Left lung (tissue), 10 donors: ENCODE data around the gene MYBBP1A. TPM values are rescaled to one million over a fixed set of nuclear protein-coding genes. Genes with fewer than 3 reads are reported as not detected.

ENCODE experiments used
- ATAC-seq: fragments of 200-7000 bp; cut with Tn5 transposase; one replicate; pipeline ENCODE4 v1.9.1; 2020; ENCODE audit warnings: moderate library complexity
- DNase-seq, 4 donors: peaks; one replicate each; pipeline ENCODE4 v3.0.0-alpha.2; 2013 to 2020
- H3K27ac ChIP-seq, 2 donors: fragments of 200-600 bp; sonication (generic) in 1 of 2; one replicate each; pipeline versions ENCODE4 v1.5.0 to v1.8.0; 2020 to 2021
- H3K27me3 ChIP-seq, 2 donors: fragments of 200-600 bp; sonication (generic) in 1 of 2; one replicate each; pipeline versions ENCODE4 v1.5.0 to v1.8.0; 2020 to 2021
- H3K36me3 ChIP-seq, 2 donors: fragments of 200-600 bp; sonication (generic) in 1 of 2; one replicate each; pipeline versions ENCODE4 v1.5.0 to v1.8.0; 2020 to 2021
- H3K4me1 ChIP-seq, 2 donors: fragments of 200-600 bp; one replicate each; pipeline ENCODE4 v1.8.0; 2021
- H3K4me3 ChIP-seq, 2 donors: fragments of 200-600 bp; sonication (generic) in 1 of 2; one replicate each; pipeline versions ENCODE4 v1.5.0 to v1.8.0; 2020 to 2021; ENCODE audit warnings: mild to moderate bottlenecking in 1 of 2
- H3K9me3 ChIP-seq, 2 donors: fragments of 200-600 bp; sonication (generic) in 1 of 2; one replicate each; pipeline versions ENCODE4 v1.5.0 to v1.8.0; 2020 to 2021
- intact Hi-C, 2 donors: fragments of 100-400 bp; cut with DNase I; formaldehyde crosslinking; loops; one replicate each; pipeline versions ENCODE4 v1.11.2 to v1.14.2; 2022
- polyA plus RNA-seq, 6 donors: library from polyadenylated mRNA; unstranded; fragments of 120-200 nt; gene quantifications; one replicate each; pipeline ENCODE4 v1.2.1, GENCODE V29; 2013; ENCODE audit not compliant: insufficient read length in 6 of 6
- total RNA-seq, 2 donors: library from RNA; stranded (reverse); fragmentation: NEBNext Ultra II Directional; extraction: Animal tissue kit (Norgen Biotek cat#: 25700); gene quantifications; one replicate each; pipeline ENCODE4 v1.2.1, GENCODE V29; 2021
- TF ChIP-seq, protein P1 (sequence below), 2 donors: fragments of 200-600 bp; sonication (generic) in 1 of 2; IDR thresholded peaks; one replicate each; pipeline versions ENCODE4 v1.5.0 to v1.8.0; 2021; ENCODE audit warnings: antibody characterized with exemption in 2 of 2
- donor health status: DM: no; HTN: yes; CAD: no.
- donor health status: DM: no; HTN: no; CAD: no.

The MYBBP1A gene
- total and polyA plus RNA-seq, 8 donors, result 28.6 to 53.8 (median 40.6) TPM

DNA sequence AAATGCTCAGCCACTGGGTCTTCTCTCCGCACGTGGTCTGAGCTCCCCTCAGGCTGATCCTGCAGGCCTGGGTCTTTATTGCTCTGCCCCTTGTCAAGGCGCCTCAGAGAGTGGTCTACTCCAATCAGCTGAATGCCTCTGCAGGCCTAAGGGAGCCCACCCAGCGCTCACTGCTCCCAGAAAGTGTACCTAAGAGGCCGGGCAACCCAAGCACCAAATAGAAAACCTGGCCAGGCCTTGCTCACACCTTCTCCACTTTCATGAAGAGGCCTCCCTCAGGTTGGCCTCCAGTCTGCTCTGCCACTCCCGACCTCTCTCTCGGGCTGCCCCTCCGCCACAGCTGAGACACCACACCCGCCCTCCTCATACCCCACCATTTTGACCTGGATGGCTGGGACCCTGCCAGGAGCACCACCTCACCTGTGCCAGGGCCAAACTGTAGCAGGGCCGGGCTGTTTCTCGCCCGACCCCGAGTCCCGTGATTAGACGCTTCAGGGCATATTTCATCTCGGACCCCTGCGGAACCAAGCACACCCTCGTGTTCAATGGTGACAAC lies 665 bp downstream of the MYBBP1A start:
- Histone ChIP-seq H3K4me3 (peak overlapping the region; percentile 93 to 98), H3K27me3 (no peaks in the 10 kb centered on the region), H3K27ac (peak overlapping the region in 1 of 2 donors; percentile 92), H3K4me1 (peaks cover 13 to 25% of the 10 kb centered on the region in 2 donors), H3K36me3 (peaks cover 0 to 45% of the 10 kb centered on the region in 2 donors), H3K9me3 (no peaks in the 10 kb centered on the region)
- ATAC-seq (peak; percentile 22), DNase-seq (no peak)
- TF ChIP-seq, protein P1, sequence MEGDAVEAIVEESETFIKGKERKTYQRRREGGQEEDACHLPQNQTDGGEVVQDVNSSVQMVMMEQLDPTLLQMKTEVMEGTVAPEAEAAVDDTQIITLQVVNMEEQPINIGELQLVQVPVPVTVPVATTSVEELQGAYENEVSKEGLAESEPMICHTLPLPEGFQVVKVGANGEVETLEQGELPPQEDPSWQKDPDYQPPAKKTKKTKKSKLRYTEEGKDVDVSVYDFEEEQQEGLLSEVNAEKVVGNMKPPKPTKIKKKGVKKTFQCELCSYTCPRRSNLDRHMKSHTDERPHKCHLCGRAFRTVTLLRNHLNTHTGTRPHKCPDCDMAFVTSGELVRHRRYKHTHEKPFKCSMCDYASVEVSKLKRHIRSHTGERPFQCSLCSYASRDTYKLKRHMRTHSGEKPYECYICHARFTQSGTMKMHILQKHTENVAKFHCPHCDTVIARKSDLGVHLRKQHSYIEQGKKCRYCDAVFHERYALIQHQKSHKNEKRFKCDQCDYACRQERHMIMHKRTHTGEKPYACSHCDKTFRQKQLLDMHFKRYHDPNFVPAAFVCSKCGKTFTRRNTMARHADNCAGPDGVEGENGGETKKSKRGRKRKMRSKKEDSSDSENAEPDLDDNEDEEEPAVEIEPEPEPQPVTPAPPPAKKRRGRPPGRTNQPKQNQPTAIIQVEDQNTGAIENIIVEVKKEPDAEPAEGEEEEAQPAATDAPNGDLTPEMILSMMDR (IDR thresholded peaks at IDR 0.05), result no peak
- intact Hi-C loops, result no loop called here

DNA sequence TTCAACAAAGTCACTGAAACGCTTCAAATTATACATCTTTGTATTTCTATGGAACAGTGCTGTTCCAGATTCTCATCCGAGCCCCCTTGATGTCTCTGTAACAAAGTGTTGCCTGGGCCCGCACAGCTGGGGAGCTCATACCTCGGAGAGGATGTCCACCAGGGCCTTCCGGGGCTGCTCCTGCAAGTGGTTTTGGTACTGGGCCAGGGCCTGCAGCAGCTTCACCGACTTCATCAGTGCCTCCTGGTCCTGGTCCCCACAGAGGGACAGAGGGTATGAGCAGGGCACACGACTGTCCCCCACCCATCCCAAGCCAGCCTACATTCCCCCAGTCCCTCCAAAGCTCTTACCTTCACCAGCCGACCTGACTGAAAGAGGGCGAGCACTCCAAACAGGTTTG lies 1.5 kb downstream of the MYBBP1A start:
- peak overlapping the region in 1 of 2 donors; percentile 98 for H3K4me3 ChIP-seq
- H3K27me3 ChIP-seq, result no peaks in the 10 kb centered on the region
- intact Hi-C loops, result no loop called here
- DNase-seq (peak in 1 of 4 donors; percentile 58), ATAC-seq (no peak)
- TF ChIP-seq, protein P1 (IDR thresholded peaks at IDR 0.05), result no peak
- H3K27ac ChIP-seq, result no peak overlapping the region
- H3K36me3 ChIP-seq, result peaks cover 0 to 53% of the 10 kb centered on the region in 2 donors
- no peaks in the 10 kb centered on the region for H3K9me3 ChIP-seq
- peaks cover 13 to 25% of the 10 kb centered on the region in 2 donors for H3K4me1 ChIP-seq

DNA sequence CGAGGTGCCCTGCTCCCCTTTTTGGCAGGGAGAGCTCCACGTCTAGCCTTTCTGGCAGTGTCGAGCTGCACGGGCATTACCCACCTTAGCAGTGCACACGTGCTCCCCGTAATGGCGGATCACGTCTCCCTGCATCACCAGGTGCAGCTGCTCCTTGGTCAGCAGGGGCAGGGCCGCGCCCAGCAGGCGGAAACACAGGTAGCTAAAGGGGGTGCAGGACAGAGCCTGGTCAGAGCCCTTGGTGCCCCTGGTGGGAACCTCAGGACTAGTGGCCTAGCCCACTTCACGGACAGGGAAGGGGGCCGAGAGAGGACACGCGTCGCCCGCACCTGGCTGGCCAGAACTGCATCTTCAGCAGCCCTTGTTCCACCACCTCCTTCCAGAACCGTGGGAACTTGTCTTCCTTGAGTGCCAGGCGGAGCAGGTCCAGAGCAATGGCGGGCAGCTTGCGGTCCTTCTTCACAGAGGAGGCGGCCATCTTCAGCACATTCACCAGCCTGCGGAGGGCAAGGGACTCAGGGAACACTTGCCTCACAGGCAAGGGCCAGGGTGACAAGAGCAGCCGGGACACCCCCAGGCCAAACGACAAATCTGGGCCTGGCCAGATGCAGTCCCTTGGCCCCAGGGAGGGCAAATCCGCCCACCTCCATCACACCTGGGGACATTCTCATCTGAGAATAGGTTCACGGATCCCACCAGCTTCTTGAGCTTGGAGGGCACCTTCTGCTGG lies 3.2 kb downstream of the MYBBP1A start:
- Histone ChIP-seq H3K4me1 (peaks cover 13 to 25% of the 10 kb centered on the region in 2 donors), H3K9me3 (no peaks in the 10 kb centered on the region), H3K36me3 (peaks cover 0 to 70% of the 10 kb centered on the region in 2 donors), H3K4me3 (no peak overlapping the region), H3K27me3 (no peaks in the 10 kb centered on the region), H3K27ac (no peak overlapping the region)
- DNase-seq (peak in 2 of 4 donors; percentile 30 to 61), ATAC-seq (no peak)
- TF ChIP-seq, protein P1 (IDR thresholded peaks at IDR 0.05), result no peak
- intact Hi-C loops, result no loop called here

DNA sequence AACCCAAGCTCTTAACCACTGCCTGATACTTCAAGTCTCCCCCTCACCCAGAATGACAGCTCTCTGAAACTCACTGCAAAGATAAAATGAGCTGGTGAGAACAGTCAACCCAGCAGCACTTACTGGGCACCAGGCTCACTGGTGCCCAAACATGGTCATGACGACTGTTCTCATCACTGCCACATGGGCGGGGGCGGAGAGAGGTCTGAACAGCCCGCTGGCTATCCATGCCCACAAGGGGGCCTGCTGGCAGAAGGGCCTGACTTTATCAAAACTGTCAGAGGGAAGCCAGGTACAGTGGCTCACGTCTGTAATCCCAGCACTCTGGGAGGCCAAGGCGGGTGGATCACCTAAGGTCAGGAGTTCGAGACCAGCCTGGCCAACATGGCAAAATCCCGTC lies 4.0 kb downstream of the MYBBP1A start:
- no peak for DNase-seq
- intact Hi-C loops, result no loop called here

More for the DNA sequence above, 4.0 kb downstream of the MYBBP1A start:
- no peak for ATAC-seq
- peaks cover 0 to 79% of the 10 kb centered on the region in 2 donors for H3K36me3 ChIP-seq
- peaks cover 13 to 24% of the 10 kb centered on the region in 2 donors for H3K4me1 ChIP-seq
- H3K27ac ChIP-seq, result no peak overlapping the region
- no peaks in the 10 kb centered on the region for H3K9me3 ChIP-seq
- no peaks in the 10 kb centered on the region for H3K27me3 ChIP-seq
- H3K4me3 ChIP-seq, result no peak overlapping the region
- TF ChIP-seq, protein P1 (IDR thresholded peaks at IDR 0.05), result no peak
